ENCODE data around the gene GARIN5B. TPM values are rescaled to one million over a fixed set of nuclear protein-coding genes. Genes with fewer than 3 reads are reported as not detected.

GARIN5B gene
- total RNA-seq, 6 donors from 2014 or later: not detected

DNA sequence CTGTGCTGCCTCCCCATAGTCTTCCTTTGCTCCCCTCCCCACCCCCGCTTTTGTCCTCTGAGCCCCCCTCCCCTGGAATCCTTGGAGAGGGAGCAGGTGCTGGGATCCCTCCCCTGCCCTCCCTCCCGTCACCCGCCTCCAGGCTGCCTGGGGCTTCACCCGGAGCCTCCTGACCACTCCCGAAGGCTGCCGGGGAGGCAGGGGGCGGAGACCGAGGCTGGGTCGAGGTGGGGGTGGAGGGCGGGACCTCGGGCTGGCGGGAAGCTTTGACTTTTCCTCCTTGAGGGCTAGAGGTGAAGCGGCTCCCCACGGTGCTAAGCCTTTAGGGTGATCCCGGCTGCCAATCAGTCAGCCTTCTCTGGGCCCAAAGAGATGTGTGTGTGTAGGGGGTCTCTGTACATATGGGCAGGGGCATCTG, 21.9 kb downstream of the GARIN5B start:
- peaks cover 17 to 26% (median 20%) of the 10 kb centered on the region in 4 donors for H3K4me1 ChIP-seq
- ATAC-seq (ENCODE audit: low FRiP score in 2 of 2) (peak in 1 of 2 donors; percentile 31), DNase-seq (peak; percentile 83 to 90)
- peaks cover 0 to 25% (median 15%) of the 10 kb centered on the region in 4 donors for H3K36me3 ChIP-seq
- 9 to 10% methylated on average over 3 to 5 of the region's 15 CpGs for WGBS, 2 donors
- TF ChIP-seq POLR2AphosphoS5 (IDR thresholded peaks at IDR 0.05) (peak in 1 of 2 donors; percentile 21), POLR2A (IDR thresholded peaks at IDR 0.05) (no peak)
- H3K4me3 ChIP-seq: peak overlapping the region in 3 of 4 donors; percentile 77 to 87 (median 84)
- no peaks in the 10 kb centered on the region for H3K9me3 ChIP-seq
- H3K27ac ChIP-seq: peak overlapping the region in 2 of 4 donors; percentile 92 to 94
- no peaks in the 10 kb centered on the region for H3K27me3 ChIP-seq

DNA sequence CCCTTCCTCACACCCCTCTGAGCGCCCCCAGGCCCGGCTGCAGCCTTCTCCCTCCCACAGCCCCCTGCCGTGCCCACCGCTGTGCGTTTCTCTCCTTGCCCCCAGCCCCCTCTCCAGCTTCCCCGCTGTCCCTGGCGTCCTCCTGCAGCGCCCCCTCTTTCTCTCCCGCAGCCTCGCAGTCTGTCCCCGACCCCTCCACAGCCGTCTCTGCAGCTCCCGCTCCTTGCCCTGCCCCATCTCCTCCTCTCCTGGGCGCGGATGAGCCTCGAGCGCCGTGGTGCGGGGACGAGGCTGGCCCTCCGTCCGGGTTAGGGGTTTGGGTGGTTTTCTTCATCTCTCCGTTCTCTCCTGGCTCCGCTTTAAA, 22.3 kb downstream of the GARIN5B start:
- no peaks in the 10 kb centered on the region for H3K9me3 ChIP-seq
- H3K36me3 ChIP-seq: peaks cover 0 to 25% (median 15%) of the 10 kb centered on the region in 4 donors
- TF ChIP-seq, protein P1, sequence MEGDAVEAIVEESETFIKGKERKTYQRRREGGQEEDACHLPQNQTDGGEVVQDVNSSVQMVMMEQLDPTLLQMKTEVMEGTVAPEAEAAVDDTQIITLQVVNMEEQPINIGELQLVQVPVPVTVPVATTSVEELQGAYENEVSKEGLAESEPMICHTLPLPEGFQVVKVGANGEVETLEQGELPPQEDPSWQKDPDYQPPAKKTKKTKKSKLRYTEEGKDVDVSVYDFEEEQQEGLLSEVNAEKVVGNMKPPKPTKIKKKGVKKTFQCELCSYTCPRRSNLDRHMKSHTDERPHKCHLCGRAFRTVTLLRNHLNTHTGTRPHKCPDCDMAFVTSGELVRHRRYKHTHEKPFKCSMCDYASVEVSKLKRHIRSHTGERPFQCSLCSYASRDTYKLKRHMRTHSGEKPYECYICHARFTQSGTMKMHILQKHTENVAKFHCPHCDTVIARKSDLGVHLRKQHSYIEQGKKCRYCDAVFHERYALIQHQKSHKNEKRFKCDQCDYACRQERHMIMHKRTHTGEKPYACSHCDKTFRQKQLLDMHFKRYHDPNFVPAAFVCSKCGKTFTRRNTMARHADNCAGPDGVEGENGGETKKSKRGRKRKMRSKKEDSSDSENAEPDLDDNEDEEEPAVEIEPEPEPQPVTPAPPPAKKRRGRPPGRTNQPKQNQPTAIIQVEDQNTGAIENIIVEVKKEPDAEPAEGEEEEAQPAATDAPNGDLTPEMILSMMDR (IDR thresholded peaks at IDR 0.05): no peak
- TF ChIP-seq EP300 (IDR thresholded peaks at IDR 0.05) (no peak), POLR2AphosphoS5 (IDR thresholded peaks at IDR 0.05) (no peak)
- peak in 1 of 2 donors; percentile 74 for DNase-seq
- H3K4me3 ChIP-seq: peak overlapping the region; percentile 71 to 87 (median 80)
- ATAC-seq (ENCODE audit: low FRiP score in 2 of 2): no peak
- H3K27ac ChIP-seq: peak overlapping the region; percentile 89 to 94 (median 91)
- H3K4me1 ChIP-seq: peaks cover 17 to 26% (median 20%) of the 10 kb centered on the region in 4 donors
- 1 to 4% methylated on average over 16 to 22 of the region's 24 CpGs for WGBS, 2 donors
- H3K27me3 ChIP-seq: no peaks in the 10 kb centered on the region

DNA sequence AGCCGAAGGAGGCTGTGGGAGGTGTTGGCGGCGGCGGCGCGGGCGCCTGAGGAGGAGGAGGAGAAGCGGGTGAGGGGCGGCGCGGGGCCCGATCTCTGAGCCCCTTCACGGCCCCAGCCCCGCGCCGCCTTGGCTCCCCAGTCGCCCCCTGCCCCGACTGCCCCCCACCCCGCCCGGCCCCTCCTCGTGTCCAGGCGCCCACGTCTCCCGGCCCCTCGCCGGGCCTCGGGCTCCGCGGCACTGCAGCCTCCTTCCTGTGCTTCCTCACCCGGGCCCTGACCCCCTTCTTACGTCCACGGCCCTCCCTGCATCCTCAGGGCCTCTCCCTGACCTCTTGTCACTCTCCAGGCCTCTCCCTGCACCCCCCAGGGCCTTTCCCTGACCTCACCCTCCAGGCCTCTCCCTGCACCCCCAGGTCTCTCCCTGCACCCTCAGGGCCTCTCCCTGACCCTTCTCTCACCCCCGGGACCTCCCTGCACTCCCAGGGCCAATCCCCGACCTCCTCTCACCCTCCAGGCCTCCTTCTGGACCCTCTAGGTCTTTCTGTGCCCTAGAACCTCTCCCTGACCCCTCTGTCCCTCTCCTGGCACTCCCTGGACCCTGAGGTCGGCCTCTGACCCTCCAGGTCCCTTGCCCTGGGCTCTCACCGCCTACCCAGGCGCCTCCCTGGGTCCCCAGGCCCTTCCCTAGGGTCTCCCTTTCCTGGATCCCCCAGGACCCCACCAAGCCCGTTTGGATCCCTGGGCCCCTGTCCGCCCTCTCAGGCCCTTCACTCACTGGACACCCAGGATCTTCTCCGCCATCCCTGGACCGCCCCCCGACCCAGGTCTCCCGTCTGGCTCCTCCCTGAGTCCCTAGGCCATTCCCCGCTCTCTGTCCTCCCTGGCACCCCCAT, 22.9 kb downstream of the GARIN5B start:
- Histone ChIP-seq H3K27me3 (no peaks in the 10 kb centered on the region), H3K36me3 (peaks cover 0 to 24% (median 15%) of the 10 kb centered on the region in 4 donors), H3K27ac (peak overlapping the region; percentile 89 to 94 (median 91)), H3K4me1 (peaks cover 17 to 26% (median 20%) of the 10 kb centered on the region in 4 donors), H3K9me3 (no peaks in the 10 kb centered on the region), H3K4me3 (peak overlapping the region; percentile 71 to 87 (median 80))
- TF ChIP-seq EP300 (IDR thresholded peaks at IDR 0.05): no peak
- peak in 2 of 4 donors; percentile 47 to 69 for TF ChIP-seq POLR2A (IDR thresholded peaks at IDR 0.05)
- WGBS, 2 donors: 6 to 18% methylated on average over 12 to 35 of the region's 44 CpGs
- no peak for DNase-seq
- no peak for ATAC-seq (ENCODE audit: low FRiP score in 2 of 2)

DNA sequence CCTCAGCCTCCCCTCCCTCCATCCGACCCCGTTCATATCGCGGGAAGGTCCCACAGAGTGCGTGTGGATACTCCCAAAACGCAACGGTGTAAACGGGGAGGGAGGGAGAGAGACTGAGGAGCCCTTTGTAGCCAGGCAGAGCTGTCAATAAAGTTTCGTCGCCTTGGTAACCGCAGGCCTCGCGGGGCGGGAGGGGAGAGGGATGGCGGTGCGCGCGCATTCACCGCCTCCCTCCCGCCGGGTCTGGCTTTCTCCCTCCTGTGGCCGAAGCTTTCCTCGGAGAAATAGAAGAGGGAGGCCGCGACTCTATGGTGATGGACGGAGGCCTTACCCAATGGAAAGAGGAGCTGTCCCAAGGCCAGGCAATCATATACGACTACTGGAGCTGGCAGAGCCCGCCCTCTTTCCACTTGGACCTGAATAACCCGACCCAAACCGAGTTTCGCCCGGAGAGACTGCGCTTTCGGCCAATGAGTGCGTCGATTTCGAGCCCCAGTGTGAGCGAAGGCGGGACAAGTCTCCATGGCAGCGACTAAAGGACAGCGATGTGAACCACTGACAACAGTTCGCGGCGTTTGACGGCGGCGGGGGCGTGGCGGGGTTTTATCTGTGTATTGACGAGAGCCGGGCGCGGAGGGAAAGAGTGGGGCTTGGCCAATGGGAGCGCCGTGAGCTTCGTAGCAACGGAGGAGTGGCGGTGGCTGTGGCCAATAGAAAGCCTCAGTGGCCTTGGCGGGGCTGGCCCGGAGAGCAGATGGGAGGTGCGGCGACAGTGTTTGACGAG, 23.8 kb downstream of the GARIN5B start, which contains the start of gene KMT5C:
KMT5C (plus strand) TSS at position 772 of the 784 bp plus-strand sequence. CDS start 2,061 bp downstream, outside the sequence.
- TF ChIP-seq EP300 (IDR thresholded peaks at IDR 0.05): no peak
- TF ChIP-seq, protein P1 (IDR thresholded peaks at IDR 0.05): peak; percentile 17 to 81 (median 64)
- peak; percentile 92 to 97 for TF ChIP-seq POLR2AphosphoS5 (IDR thresholded peaks at IDR 0.05)
- peak in 2 of 4 donors; percentile 24 to 96 for TF ChIP-seq POLR2A (IDR thresholded peaks at IDR 0.05)
- WGBS, 2 donors: 0% methylated on average over 18 to 61 of the region's 63 CpGs
- peak; percentile 95 to 97 for ATAC-seq (ENCODE audit: low FRiP score in 2 of 2)
- peak; percentile 100 for DNase-seq
- peak within 1 kb of the TSS; percentile 92 to 94 (median 94) for H3K27ac ChIP-seq
- peaks cover 17 to 26% (median 20%) of the 10 kb centered on the region in 4 donors for H3K4me1 ChIP-seq
- peaks cover 0 to 17% (median 14%) of the 10 kb centered on the region in 4 donors for H3K36me3 ChIP-seq
- H3K27me3 ChIP-seq: no peaks in the 10 kb centered on the region
- H3K9me3 ChIP-seq: no peaks in the 10 kb centered on the region
- peak within 1 kb of the TSS; percentile 71 to 87 (median 80) for H3K4me3 ChIP-seq

DNA sequence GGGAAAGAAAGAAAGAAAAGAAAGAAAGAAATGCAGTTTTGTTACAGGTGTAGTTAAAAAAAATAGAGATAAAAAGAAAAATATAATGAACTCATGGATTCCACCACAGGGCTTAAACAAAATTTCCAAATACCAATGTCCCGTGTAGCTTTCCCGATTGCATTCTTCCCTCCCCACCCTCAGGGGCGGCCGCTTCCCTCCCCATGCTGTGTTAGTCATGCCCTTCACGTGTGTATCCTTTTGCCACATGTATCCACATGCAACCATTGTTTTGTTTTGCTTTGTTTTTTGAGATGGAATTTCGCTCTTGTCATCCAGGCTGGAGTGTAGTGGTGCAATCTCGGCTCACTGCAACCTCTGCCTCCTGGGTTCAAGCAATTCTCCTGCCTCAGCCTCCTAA, 27.0 kb downstream of the GARIN5B start:
- no peak overlapping the region for H3K4me3 ChIP-seq
- H3K27me3 ChIP-seq: no peaks in the 10 kb centered on the region
- no peak for ATAC-seq (ENCODE audit: low FRiP score in 2 of 2)
- TF ChIP-seq, protein P1 (IDR thresholded peaks at IDR 0.05): no peak
- TF ChIP-seq EP300 (IDR thresholded peaks at IDR 0.05) (no peak), POLR2AphosphoS5 (IDR thresholded peaks at IDR 0.05) (no peak), POLR2A (IDR thresholded peaks at IDR 0.05) (no peak)
- DNase-seq: no peak
- H3K4me1 ChIP-seq: peaks cover 12 to 19% (median 15%) of the 10 kb centered on the region in 4 donors
- WGBS, 2 donors: 72 to 79% methylated on average over 7 of the region's 7 CpGs
- H3K27ac ChIP-seq: no peak overlapping the region
- H3K9me3 ChIP-seq: no peaks in the 10 kb centered on the region
- no peaks in the 10 kb centered on the region for H3K36me3 ChIP-seq

All from upper lobe of left lung (tissue), 6 donors.